ENCODE results near the gene ZBTB20. TPM values are rescaled to one million over a fixed set of nuclear protein-coding genes. Genes with fewer than 3 reads are reported as not detected.

The ZBTB20 gene
- total RNA-seq, 4 donors from 2014 or later, result 148 to 242 (median 188) TPM

DNA sequence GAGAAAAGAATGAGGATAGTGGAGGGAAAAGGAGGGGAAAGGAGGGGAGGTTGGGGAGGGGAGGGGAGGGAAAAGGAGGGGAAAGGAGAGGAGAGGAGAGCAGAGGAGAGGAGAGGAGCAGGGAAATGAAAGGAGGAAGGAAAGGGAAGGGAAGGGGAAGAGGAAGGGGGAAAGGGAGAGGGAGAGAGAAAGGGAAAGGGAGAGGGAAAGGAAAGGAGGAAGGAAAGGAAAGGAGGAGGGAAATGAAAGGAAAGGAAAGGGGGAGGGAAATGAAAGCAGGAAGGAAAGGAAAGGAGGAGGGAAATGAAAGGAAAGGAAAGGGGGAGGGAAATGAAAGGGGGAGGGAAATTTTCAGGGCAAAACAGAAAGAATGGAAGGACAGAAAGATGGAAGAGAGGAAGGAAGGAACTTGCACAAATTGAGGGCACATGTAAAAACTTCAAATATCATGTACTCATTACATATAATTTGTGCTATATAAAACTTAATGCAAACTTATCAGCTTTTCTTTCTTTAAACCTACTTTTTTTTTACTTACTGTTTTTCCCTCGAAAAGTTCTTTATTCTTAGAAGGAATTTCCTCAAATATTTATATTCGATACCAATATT lies 148.0 kb downstream of the ZBTB20 start:
- Histone ChIP-seq H3K9me3 (no peaks in the 10 kb centered on the region), H3K36me3 (no peaks in the 10 kb centered on the region), H3K4me1 (no peaks in the 10 kb centered on the region), H3K27me3 (no peaks in the 10 kb centered on the region), H3K4me3 (replicated peaks in 1 of 3) (no peak overlapping the region), H3K27ac (no peak overlapping the region)
- intact Hi-C loops (cut with DNase I), result no loop called here
- WGBS, 2 donors, result 95 to 98% methylated on average over 2 of the region's 2 CpGs
- no peak for DNase-seq
- TF ChIP-seq, protein P1, sequence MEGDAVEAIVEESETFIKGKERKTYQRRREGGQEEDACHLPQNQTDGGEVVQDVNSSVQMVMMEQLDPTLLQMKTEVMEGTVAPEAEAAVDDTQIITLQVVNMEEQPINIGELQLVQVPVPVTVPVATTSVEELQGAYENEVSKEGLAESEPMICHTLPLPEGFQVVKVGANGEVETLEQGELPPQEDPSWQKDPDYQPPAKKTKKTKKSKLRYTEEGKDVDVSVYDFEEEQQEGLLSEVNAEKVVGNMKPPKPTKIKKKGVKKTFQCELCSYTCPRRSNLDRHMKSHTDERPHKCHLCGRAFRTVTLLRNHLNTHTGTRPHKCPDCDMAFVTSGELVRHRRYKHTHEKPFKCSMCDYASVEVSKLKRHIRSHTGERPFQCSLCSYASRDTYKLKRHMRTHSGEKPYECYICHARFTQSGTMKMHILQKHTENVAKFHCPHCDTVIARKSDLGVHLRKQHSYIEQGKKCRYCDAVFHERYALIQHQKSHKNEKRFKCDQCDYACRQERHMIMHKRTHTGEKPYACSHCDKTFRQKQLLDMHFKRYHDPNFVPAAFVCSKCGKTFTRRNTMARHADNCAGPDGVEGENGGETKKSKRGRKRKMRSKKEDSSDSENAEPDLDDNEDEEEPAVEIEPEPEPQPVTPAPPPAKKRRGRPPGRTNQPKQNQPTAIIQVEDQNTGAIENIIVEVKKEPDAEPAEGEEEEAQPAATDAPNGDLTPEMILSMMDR (IDR thresholded peaks at IDR 0.05), result no peak
- no peak for TF ChIP-seq POLR2A (IDR thresholded peaks at IDR 0.05)

DNA sequence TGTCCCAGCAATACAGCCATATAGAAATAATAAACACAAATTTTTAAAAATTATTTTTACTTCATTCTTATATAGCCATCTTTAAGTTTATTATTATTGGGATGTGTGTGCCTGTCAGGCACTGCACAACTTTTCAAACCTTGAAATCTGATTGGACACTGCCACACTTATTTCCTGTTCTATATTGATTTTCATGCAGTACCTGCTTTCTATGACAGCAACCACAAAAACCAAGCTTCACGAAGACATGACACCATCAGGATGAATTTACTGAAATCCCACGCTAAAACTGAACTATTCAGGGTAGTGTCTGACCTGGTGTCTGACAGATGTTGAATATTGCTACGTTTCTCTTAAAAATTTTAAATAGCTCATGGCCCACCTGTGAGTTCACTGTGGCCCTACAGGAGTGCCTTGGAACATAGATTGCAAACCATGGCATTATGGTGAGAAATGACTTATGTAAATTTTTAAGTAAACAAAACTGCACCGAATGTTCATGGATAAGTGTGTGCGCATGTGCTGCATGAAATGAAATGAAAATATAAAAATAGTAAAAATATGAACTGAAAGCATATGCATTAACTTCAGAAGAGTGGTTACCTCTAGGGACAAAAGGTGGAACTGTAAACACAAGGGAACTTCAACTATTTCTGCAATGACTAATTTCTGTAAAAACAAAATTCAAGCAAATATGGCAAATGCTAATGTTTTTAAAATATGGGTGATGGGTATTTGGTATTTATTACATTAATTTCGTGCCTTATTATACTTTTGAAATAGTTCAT lies 152.3 kb downstream of the ZBTB20 start:
- H3K27ac ChIP-seq, result no peak overlapping the region
- H3K27me3 ChIP-seq, result no peaks in the 10 kb centered on the region
- 88 to 91% methylated on average over 6 of the region's 6 CpGs for WGBS, 2 donors
- intact Hi-C loops (cut with DNase I), result no loop called here
- no peaks in the 10 kb centered on the region for H3K4me1 ChIP-seq
- no peak for TF ChIP-seq POLR2A (IDR thresholded peaks at IDR 0.05)
- TF ChIP-seq, protein P1 (IDR thresholded peaks at IDR 0.05), result no peak
- H3K36me3 ChIP-seq, result no peaks in the 10 kb centered on the region
- H3K9me3 ChIP-seq, result no peaks in the 10 kb centered on the region
- no peak overlapping the region for H3K4me3 ChIP-seq (replicated peaks in 1 of 3)
- no peak for DNase-seq

DNA sequence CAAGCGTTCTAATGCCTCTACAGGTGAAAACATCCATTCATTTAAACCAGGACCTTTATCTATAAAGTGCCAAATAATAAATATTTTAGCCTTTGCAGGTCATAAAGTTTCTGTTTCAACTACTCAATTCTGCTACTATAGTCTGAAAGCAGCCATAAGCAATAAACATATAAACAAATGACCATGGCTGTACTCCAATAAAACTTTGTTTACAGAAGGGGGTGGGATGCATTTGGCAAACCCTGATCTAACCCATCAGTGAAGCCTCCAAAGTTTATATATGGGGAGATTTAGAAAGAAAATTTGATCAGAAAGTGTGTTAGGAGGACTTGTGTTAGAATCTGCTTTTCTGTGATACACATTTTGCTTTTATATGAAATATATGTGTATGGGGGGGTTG lies 161.3 kb downstream of the ZBTB20 start:
- H3K36me3 ChIP-seq, result no peaks in the 10 kb centered on the region
- no peaks in the 10 kb centered on the region for H3K27me3 ChIP-seq
- no peaks in the 10 kb centered on the region for H3K9me3 ChIP-seq
- no peak for DNase-seq
- TF ChIP-seq POLR2A (IDR thresholded peaks at IDR 0.05), result no peak
- TF ChIP-seq, protein P1 (IDR thresholded peaks at IDR 0.05), result no peak
- H3K4me1 ChIP-seq, result no peaks in the 10 kb centered on the region
- H3K27ac ChIP-seq, result no peak overlapping the region
- intact Hi-C loops (cut with DNase I), result no loop called here
- WGBS, 2 donors, result 92 to 97% methylated on average over 1 of the region's 1 CpG
- H3K4me3 ChIP-seq (replicated peaks in 1 of 3), result no peak overlapping the region

DNA sequence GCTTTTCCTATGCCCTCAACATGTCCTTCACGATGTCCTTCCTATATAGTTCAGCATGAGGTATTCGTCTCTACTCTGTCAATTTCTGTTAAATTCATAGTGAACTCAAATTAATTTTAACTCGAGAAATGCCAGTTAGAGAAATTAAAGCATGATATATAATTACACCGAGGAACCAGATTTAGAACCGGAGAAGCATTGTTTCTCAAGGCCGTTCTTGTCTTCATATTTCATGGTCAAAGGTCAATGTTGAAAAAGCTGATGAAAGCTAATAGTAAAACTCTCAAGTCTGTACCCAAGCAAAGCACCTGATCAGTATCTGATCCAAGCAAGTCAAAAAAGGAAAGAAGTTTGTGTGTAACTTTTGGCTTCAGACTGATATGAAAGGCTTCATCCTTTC lies 163.8 kb downstream of the ZBTB20 start:
- Histone ChIP-seq H3K9me3 (no peaks in the 10 kb centered on the region), H3K4me3 (replicated peaks in 1 of 3) (no peak overlapping the region), H3K4me1 (no peaks in the 10 kb centered on the region), H3K36me3 (no peaks in the 10 kb centered on the region), H3K27me3 (no peaks in the 10 kb centered on the region), H3K27ac (no peak overlapping the region)
- no peak for DNase-seq
- intact Hi-C loops (cut with DNase I), result no loop called here
- no peak for TF ChIP-seq POLR2A (IDR thresholded peaks at IDR 0.05)
- TF ChIP-seq, protein P1 (IDR thresholded peaks at IDR 0.05), result no peak
- WGBS, 2 donors, result 84 to 94% methylated on average over 6 of the region's 6 CpGs

DNA sequence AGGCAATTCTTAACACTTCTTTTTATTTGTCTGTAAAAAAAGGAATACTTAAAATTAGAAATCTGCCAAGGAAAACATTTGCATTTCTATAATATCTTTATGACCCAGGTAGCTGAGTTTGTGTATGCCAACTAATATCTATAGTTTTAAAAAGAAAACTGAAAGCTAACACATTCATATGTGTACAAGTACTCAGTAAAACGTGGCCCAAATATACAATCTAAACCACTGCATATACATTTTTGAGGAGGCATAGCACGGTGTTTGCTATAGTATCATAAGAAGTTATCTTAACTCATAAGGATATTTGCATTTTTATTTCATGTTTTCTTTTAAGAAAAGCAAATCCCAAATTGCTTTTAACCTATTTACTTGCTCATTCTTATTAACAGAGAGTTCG lies 172.7 kb downstream of the ZBTB20 start:
- DNase-seq, result no peak
- 86 to 94% methylated on average over 3 of the region's 3 CpGs for WGBS, 2 donors
- Histone ChIP-seq H3K4me3 (replicated peaks in 1 of 3) (no peak overlapping the region), H3K36me3 (no peaks in the 10 kb centered on the region), H3K4me1 (peaks cover 4 to 8% of the 10 kb centered on the region in 2 donors), H3K27me3 (no peaks in the 10 kb centered on the region), H3K9me3 (no peaks in the 10 kb centered on the region), H3K27ac (no peak overlapping the region)
- TF ChIP-seq POLR2A (IDR thresholded peaks at IDR 0.05), result no peak
- TF ChIP-seq, protein P1 (IDR thresholded peaks at IDR 0.05), result no peak
- intact Hi-C loops (cut with DNase I), result no loop called here

All from thyroid gland (tissue), 4 donors.